ENCODE data around the gene PCSK2. TPM values are rescaled to one million over a fixed set of nuclear protein-coding genes. Genes with fewer than 3 reads are reported as not detected.

The PCSK2 gene
- total RNA-seq, 4 donors from 2014 or later = 0.63 TPM; not detected in 3

DNA sequence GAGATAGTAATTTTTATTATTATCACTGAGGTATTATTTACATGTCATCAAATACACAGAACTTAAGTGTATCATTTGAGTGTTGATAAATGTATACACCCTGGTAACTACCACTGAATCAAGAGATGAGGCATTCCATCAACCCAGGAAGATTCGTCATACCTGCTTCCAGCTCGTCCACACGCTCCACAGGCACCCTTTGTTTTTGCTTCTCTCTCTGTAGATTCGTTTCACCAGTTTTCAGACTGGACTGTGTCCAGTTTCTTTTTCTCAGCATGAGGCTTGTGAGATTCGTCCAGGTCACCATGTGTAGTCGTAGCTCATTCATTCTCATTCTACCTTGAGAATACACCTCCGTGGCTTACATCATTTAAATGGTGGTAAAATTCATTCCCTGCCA is 239.8 kb downstream of the PCSK2 start:
- ATAC-seq (ENCODE audit: low FRiP score) (no peak), DNase-seq (ENCODE audit: low spot score) (no peak)
- TF ChIP-seq, protein P1, sequence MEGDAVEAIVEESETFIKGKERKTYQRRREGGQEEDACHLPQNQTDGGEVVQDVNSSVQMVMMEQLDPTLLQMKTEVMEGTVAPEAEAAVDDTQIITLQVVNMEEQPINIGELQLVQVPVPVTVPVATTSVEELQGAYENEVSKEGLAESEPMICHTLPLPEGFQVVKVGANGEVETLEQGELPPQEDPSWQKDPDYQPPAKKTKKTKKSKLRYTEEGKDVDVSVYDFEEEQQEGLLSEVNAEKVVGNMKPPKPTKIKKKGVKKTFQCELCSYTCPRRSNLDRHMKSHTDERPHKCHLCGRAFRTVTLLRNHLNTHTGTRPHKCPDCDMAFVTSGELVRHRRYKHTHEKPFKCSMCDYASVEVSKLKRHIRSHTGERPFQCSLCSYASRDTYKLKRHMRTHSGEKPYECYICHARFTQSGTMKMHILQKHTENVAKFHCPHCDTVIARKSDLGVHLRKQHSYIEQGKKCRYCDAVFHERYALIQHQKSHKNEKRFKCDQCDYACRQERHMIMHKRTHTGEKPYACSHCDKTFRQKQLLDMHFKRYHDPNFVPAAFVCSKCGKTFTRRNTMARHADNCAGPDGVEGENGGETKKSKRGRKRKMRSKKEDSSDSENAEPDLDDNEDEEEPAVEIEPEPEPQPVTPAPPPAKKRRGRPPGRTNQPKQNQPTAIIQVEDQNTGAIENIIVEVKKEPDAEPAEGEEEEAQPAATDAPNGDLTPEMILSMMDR (IDR thresholded peaks at IDR 0.05) = no peak

DNA sequence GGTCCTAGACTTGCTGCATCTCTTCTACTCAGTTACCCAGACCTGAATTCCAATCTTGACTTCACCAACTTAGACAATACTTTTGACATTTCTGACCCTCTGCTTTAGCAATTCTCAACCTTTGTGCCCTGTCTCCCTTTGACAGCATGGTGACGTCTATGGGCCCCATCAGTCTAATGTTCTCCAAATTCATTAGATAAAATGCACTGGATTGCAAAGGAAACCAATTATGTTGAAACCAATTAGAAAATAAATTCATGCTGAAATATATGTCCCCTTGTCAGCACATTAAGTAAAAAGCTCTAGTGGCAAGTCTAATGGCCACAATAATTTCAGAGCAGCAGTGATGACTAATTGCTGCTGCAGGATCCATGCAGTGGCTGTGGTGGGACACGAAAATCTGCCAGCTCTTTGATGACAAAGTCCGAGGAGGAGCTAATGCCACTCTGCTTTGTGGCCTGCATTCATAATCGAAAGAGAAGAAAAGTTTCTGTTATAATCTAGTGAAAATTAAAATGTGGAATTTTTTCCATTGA is 240.3 kb downstream of the PCSK2 start:
- ATAC-seq (ENCODE audit: low FRiP score) (no peak), DNase-seq (ENCODE audit: low spot score) (no peak)
- TF ChIP-seq, protein P1 (IDR thresholded peaks at IDR 0.05) = no peak

DNA sequence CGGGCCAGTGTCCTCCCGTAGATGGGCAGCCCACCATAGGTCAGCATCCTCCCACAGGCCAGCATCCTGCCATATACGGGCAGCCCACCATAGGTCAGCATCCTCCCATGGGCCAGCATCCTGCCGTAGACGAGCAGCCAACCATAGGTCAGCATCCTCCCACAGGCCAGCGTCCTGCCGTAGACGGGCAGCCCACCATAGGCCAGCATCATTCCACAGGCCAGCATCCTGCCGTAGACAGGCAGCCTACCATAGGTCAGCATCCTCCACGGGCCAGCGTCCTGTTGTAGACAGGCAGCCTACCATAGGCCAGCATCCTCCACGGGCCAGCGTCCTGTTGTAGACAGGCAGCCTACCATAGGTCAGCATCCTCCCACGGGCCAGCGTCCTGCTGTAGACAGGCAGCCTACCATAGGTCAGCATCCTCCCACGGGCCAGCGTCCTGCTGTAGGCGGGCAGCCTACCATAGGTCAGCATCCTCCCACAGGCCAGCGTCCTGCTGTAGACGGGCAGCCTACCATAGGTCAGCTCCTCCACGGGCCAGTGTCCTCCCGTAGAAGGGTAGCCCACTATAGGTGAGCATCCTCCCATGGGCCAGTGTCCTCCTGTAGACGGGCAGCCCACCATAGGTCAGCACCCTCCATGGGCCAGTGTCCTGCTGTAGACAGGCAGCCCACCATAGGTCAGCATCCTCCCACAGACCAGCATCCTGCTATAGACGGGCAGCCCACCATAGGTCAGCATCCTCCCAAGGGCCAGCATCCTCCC is 241.4 kb downstream of the PCSK2 start:
- ATAC-seq (ENCODE audit: low FRiP score) (no peak), DNase-seq (ENCODE audit: low spot score) (no peak)
- TF ChIP-seq, protein P1 (IDR thresholded peaks at IDR 0.05) = no peak

DNA sequence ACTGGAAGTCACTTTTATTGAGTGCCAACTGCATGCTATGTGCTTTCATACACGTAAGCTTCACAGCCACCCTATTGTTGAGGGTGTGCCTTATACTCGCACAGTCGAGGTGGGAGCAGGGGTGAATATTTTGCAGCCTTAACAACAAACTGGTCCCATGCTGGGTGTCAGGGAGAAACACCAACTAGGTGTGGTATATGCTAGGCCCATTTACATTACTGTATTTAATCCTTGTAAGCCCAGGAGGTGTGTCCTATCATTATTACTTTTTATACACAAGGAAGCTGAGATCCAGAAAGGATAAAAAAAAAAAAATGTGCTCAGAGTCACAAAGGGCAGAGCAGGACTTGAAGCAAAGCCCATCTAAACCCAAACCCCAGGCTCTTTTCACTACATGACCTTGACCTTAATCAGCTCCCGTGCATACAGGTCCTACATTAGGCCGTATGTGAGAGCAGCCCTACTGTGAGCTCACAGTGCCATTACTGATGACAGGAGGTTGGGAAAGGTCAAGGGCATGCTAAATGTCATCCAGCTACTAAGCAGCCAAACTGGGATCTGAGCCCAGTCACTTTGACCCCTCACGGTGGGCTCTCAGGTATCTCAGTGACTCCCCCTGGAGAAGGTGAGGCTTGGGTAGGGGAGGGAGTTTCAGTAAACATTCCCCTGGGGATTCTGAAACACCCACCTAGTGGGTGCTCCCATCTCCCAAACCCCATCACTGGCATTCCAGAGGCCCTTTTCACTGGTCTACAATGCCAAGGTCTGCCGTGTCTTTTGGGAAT is 242.6 kb downstream of the PCSK2 start:
- TF ChIP-seq, protein P1 (IDR thresholded peaks at IDR 0.05) = no peak
- DNase-seq (ENCODE audit: low spot score) = no peak
- no peak for ATAC-seq (ENCODE audit: low FRiP score)

DNA sequence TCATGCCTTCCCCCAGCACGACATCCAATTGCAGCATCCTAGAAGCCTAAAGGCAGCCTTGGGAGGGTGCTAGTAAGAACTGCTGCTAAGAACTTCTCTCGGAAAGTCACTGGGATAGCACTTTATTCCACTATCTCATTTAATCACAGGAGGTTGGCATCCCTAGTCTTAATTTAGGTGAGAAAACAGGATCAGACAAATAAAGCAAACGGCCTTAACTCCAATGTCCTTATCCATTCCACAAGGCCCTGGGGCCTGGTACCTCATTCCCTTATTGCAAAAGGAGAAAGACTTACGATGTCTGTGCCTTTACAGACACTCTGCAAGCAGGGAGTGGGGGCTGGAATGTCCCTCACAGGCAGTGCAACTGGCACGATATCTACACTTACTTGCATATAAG is 243.7 kb downstream of the PCSK2 start:
- TF ChIP-seq, protein P1 (IDR thresholded peaks at IDR 0.05) = no peak
- no peak for ATAC-seq (ENCODE audit: low FRiP score)
- DNase-seq (ENCODE audit: low spot score) = no peak

DNA sequence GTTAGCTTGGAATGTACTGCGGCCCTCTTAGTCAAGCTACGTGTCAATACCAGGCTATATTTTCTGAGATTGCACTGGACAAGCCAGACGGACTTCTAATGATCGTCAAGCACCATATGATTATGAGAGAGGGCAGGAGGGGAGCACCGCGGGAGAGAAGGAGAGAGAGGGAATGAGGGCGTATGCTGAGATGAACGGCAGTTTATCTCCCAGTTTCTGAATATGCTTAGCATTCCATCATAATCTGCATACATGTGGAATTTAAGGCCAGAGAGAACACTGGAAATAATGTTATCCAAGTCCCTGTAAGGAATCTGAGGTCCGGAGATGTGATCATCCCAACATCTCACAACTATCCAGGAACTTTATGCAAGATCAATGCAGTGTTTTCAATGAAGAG is 244.1 kb downstream of the PCSK2 start:
- DNase-seq (ENCODE audit: low spot score) = no peak
- TF ChIP-seq, protein P1 (IDR thresholded peaks at IDR 0.05) = no peak
- ATAC-seq (ENCODE audit: low FRiP score) = no peak

Measured in omental fat pad (tissue), 4 donors.